GM19438 (cell line): ENCODE data around the gene ZBTB7A.

ENCODE experiments used
- ATAC-seq: cut with Tn5 transposase; IDR thresholded peaks from one replicate; pipeline ENCODE4 v1.9.1; 2021; ENCODE audit warnings: low read depth; ENCODE audit not compliant: unreplicated experiment

The ZBTB7A gene

GRCh38 chr19:4038661-4039423 lies 27.9 kb downstream of the ZBTB7A start:
- ATAC-seq = no peak

GRCh38 chr19:4038057-4038456 lies 28.6 kb downstream of the ZBTB7A start:
- ATAC-seq = no peak

- no peak for ATAC-seq
Observed at GRCh38 chr19:4037301-4037949, 29.3 kb downstream of the ZBTB7A start.

- ATAC-seq = no peak
Observed at GRCh38 chr19:4036576-4037300, 30.0 kb downstream of the ZBTB7A start.

- no peak for ATAC-seq
Observed at GRCh38 chr19:4035582-4035981, 31.1 kb downstream of the ZBTB7A start.

GRCh38 chr19:4035018-4035566 lies 31.6 kb downstream of the ZBTB7A start:
- no peak for ATAC-seq

- ATAC-seq = no peak
Observed at GRCh38 chr19:4034048-4035017, 32.4 kb downstream of the ZBTB7A start.

- no peak for ATAC-seq
Observed at GRCh38 chr19:4033028-4033956, 33.4 kb downstream of the ZBTB7A start.

- no peak for ATAC-seq
Observed at GRCh38 chr19:4032436-4032835, 34.3 kb downstream of the ZBTB7A start.

- no peak for ATAC-seq
Observed at GRCh38 chr19:4031420-4031819, 35.3 kb downstream of the ZBTB7A start.

GRCh38 chr19:4030981-4031380 lies 35.7 kb downstream of the ZBTB7A start:
- no peak for ATAC-seq

- no peak for ATAC-seq
Observed at GRCh38 chr19:4030552-4030951, 36.1 kb downstream of the ZBTB7A start.

- no peak for ATAC-seq
Observed at GRCh38 chr19:4029247-4029614, 37.5 kb downstream of the ZBTB7A start.

- ATAC-seq = no peak
Observed at GRCh38 chr19:4028334-4029246, 38.1 kb downstream of the ZBTB7A start.

GRCh38 chr19:4027146-4027545 lies 39.6 kb downstream of the ZBTB7A start:
- ATAC-seq = no peak

- no peak for ATAC-seq
Observed at GRCh38 chr19:4025317-4025716, 41.4 kb downstream of the ZBTB7A start.

GRCh38 chr19:4023600-4024398 lies 42.9 kb downstream of the ZBTB7A start:
- ATAC-seq = no peak
